Kidney glomerular epithelial cell (primary cell): ENCODE measurements around the gene ADAMTSL5.
"Not testable (repeated sequence)": the region's sequence is repeated elsewhere in the genome, so short reads cannot be mapped to it uniquely, and the experiment has no call there.

Experiments
- DNase-seq: peaks from one replicate; lab custom pipeline; 2025; lab: John Stamatoyannopoulos, UW

Gene ADAMTSL5

GRCh38 chr19:1512671-1513498 lies at the start of gene ADAMTSL5:
Gene ADAMTSL5 (minus strand): TSS chr19:1513019. CDS start chr19:1510943, 2,076 bp downstream.
- no peak for DNase-seq

GRCh38 chr19:1561236-1561842 lies 48.5 kb upstream of the ADAMTSL5 start:
- no peak for DNase-seq

GRCh38 chr19:1560286-1560882 lies 47.6 kb upstream of the ADAMTSL5 start:
- DNase-seq = no peak

GRCh38 chr19:1558552-1558951 lies 45.7 kb upstream of the ADAMTSL5 start:
- no peak for DNase-seq

GRCh38 chr19:1556390-1557070 lies 43.7 kb upstream of the ADAMTSL5 start:
- DNase-seq = no peak

- no peak for DNase-seq
Measured at GRCh38 chr19:1555487-1556389, 42.9 kb upstream of the ADAMTSL5 start.

GRCh38 chr19:1554968-1555367 lies 42.1 kb upstream of the ADAMTSL5 start:
- no peak for DNase-seq

- no peak for DNase-seq
Measured at GRCh38 chr19:1553415-1553814, 40.6 kb upstream of the ADAMTSL5 start.

- no peak for DNase-seq
Measured at GRCh38 chr19:1551068-1552040, 38.5 kb upstream of the ADAMTSL5 start.

- DNase-seq = no peak
Measured at GRCh38 chr19:1549332-1549945, 36.6 kb upstream of the ADAMTSL5 start.

- no peak for DNase-seq
Measured at GRCh38 chr19:1540365-1540925, 27.6 kb upstream of the ADAMTSL5 start.

GRCh38 chr19:1539749-1540148 lies 26.9 kb upstream of the ADAMTSL5 start:
- DNase-seq = not testable (repeated sequence)

GRCh38 chr19:1538978-1539377 lies 26.2 kb upstream of the ADAMTSL5 start:
- no peak for DNase-seq

- DNase-seq = not testable (repeated sequence)
Measured at GRCh38 chr19:1535699-1536098, 22.9 kb upstream of the ADAMTSL5 start.

- no peak for DNase-seq
Measured at GRCh38 chr19:1534972-1535371, 22.2 kb upstream of the ADAMTSL5 start.

- DNase-seq = no peak
Measured at GRCh38 chr19:1533510-1534150, 20.8 kb upstream of the ADAMTSL5 start.

- no peak for DNase-seq
Measured at GRCh38 chr19:1532003-1532402, 19.2 kb upstream of the ADAMTSL5 start.

GRCh38 chr19:1531587-1531986 lies 18.8 kb upstream of the ADAMTSL5 start:
- DNase-seq = no peak

- DNase-seq = not testable (repeated sequence)
Measured at GRCh38 chr19:1530856-1531255, 18.0 kb upstream of the ADAMTSL5 start.
